Neural cell (in vitro differentiated cells): Measurements from ENCODE around the gene CYP1A1. TPM values are rescaled to one million over a fixed set of nuclear protein-coding genes. Genes with fewer than 3 reads are reported as not detected.
A peak's percentile ranks its signal among the peaks of the same experiment; 100 is the strongest.

Experiments
- H2AFZ ChIP-seq: fragments of 200-600, 300-800 bp; sonication (generic), shearing (Covaris generic); 2 replicates; pipeline ENCODE4 v1.6.0; 2014; ENCODE audit warnings: low read depth, mild to moderate bottlenecking, antibody characterized with exemption, low read length, moderate library complexity
- H3F3A ChIP-seq: fragments of 200-600 bp; shearing (Covaris generic); 2 replicates; pipeline ENCODE4 v1.6.1; 2016; ENCODE audit warnings: mild to moderate bottlenecking, moderate library complexity, mixed read lengths, antibody characterized with exemption, low read length; ENCODE audit not compliant: insufficient read depth, poor library complexity, severe bottlenecking
- H3K27ac ChIP-seq: fragments of 200-600, 300-800 bp; sonication (generic), shearing (Covaris generic); 2 replicates; pipeline ENCODE4 v1.5.1; 2014; ENCODE audit warnings: mild to moderate bottlenecking, low read length, moderate library complexity
- H3K27me3 ChIP-seq: fragments of 300-800, 200-600 bp; sonication (generic), shearing (Covaris generic); 2 replicates; pipeline ENCODE4 v1.6.0; 2014; ENCODE audit warnings: mild to moderate bottlenecking, low read depth, low read length, moderate library complexity; ENCODE audit not compliant: insufficient read depth
- H3K36me3 ChIP-seq: fragments of 300-800, 200-600 bp; sonication (generic), shearing (Covaris generic); 2 replicates; pipeline ENCODE4 v1.5.1; 2014; ENCODE audit warnings: mild to moderate bottlenecking, antibody characterized with exemption, low read length, moderate library complexity; ENCODE audit not compliant: insufficient read depth
- H3K4me2 ChIP-seq: fragments of 300-800, 200-600 bp; sonication (generic), shearing (Covaris generic); 2 replicates; pipeline ENCODE4 v1.6.0; 2014; ENCODE audit warnings: mild to moderate bottlenecking, low read length
- H3K4me3 ChIP-seq: fragments of 300-800, 200-600 bp; sonication (generic), shearing (Covaris generic); 2 replicates; pipeline ENCODE4 v1.5.1; 2014; ENCODE audit warnings: mild to moderate bottlenecking, low read length, moderate library complexity
- H3K79me2 ChIP-seq: fragments of 200-600 bp; shearing (Covaris generic); replicated peaks from 2 replicates; pipeline ENCODE4 v1.6.0; 2014; ENCODE audit warnings: mild to moderate bottlenecking, low read length, moderate library complexity; ENCODE audit not compliant: insufficient read depth
- H3K9ac ChIP-seq: fragments of 300-800, 200-600 bp; sonication (generic), shearing (Covaris generic); 2 replicates; pipeline ENCODE4 v1.6.1; 2016; ENCODE audit warnings: mild to moderate bottlenecking, low read length, mixed read lengths
- H3K9me2 ChIP-seq: fragments of 200-600 bp; shearing (Covaris generic); 2 replicates; pipeline ENCODE4 v1.6.1; 2016; ENCODE audit warnings: mild to moderate bottlenecking, low read length, mixed read lengths; ENCODE audit not compliant: insufficient read depth
- H3K9me3 ChIP-seq: fragments of 200-600, 300-800 bp; sonication (generic), shearing (Covaris generic); 2 replicates; pipeline ENCODE4 v1.6.1; 2016; ENCODE audit warnings: mild to moderate bottlenecking, mixed run types, low read length, moderate library complexity, mixed read lengths
- H4K20me1 ChIP-seq: fragments of 200-600 bp; shearing (Covaris generic); 2 replicates; pipeline ENCODE4 v1.6.1; 2016; ENCODE audit warnings: mild to moderate bottlenecking, mixed run types; ENCODE audit not compliant: insufficient read depth
- CTCF ChIP-seq: fragments of 450-650 bp; IDR thresholded peaks from 2 replicates; pipeline ENCODE4 v1.5.1; 2014; ENCODE audit warnings: antibody characterized with exemption, mild to moderate bottlenecking, moderate library complexity; ENCODE audit not compliant: poor library complexity, severe bottlenecking
- EP300 ChIP-seq: fragments of 450-650 bp; conservative IDR thresholded peaks from 2 replicates; pipeline ENCODE4 v1.6.1; 2014; ENCODE audit warnings: antibody characterized with exemption, mild to moderate bottlenecking, moderate library complexity; ENCODE audit not compliant: poor library complexity, severe bottlenecking
- EZH2 ChIP-seq: fragments of 200-600, 300-800 bp; shearing (Covaris generic), sonication (generic); IDR thresholded peaks from 2 replicates; pipeline ENCODE4 v1.6.1; 2014; ENCODE audit warnings: antibody characterized with exemption, low read length, borderline replicate concordance, mild to moderate bottlenecking; ENCODE audit not compliant: insufficient read depth, poor library complexity, severe bottlenecking
- MXI1 ChIP-seq: fragments of 450-650 bp; conservative IDR thresholded peaks from 2 replicates; pipeline ENCODE4 v1.6.1; 2014; ENCODE audit warnings: antibody characterized with exemption, mild to moderate bottlenecking; ENCODE audit not compliant: poor library complexity, severe bottlenecking
- POLR2AphosphoS5 ChIP-seq: IDR thresholded peaks from 2 replicates; pipeline ENCODE4 v1.6.1; 2012
- RAD21 ChIP-seq: fragments of 450-650 bp; conservative IDR thresholded peaks from 2 replicates; pipeline ENCODE4 v1.6.1; 2014; ENCODE audit warnings: antibody characterized with exemption, mild to moderate bottlenecking, moderate library complexity
- SMC3 ChIP-seq: fragments of 450-650 bp; conservative IDR thresholded peaks from 2 replicates; pipeline ENCODE4 v1.6.1; 2014; ENCODE audit warnings: antibody characterized with exemption, mild to moderate bottlenecking, moderate library complexity; ENCODE audit not compliant: poor library complexity
- TAF1 ChIP-seq: IDR thresholded peaks from 2 replicates; pipeline ENCODE4 v1.6.1; 2012; ENCODE audit warnings: low read depth
- polyA plus RNA-seq: library from polyadenylated mRNA; depleted of rRNA; stranded (reverse); fragments of >200 nt; gene quantifications from 2 replicates; pipeline ENCODE4 v1.2.3, GENCODE V29; 2014
- TF ChIP-seq, protein P1 (sequence below): IDR thresholded peaks from 2 replicates; pipeline ENCODE4 v1.6.1; 2012; ENCODE audit warnings: borderline replicate concordance

Gene CYP1A1
- polyA plus RNA-seq, 1 donor from 2014 or later: 0.09 TPM

GRCh38 chr15:74725845-74726773, 781 bp upstream of the CYP1A1 start:
- H2AFZ ChIP-seq: peak overlapping the region; percentile 40
- peak overlapping the region; percentile 59 for H3K9ac ChIP-seq
- peak overlapping the region; percentile 78 for H3K4me3 ChIP-seq
- H3K27ac ChIP-seq: no peak overlapping the region
- H3K9me3 ChIP-seq: no peaks in the 10 kb centered on the region
- H3K9me2 ChIP-seq: no peaks in the 10 kb centered on the region
- H3K4me2 ChIP-seq: peak overlapping the region; percentile 48
- H4K20me1 ChIP-seq: no peaks in the 10 kb centered on the region
- H3K79me2 ChIP-seq: no peaks in the 10 kb centered on the region
- no peaks in the 10 kb centered on the region for H3K36me3 ChIP-seq
- H3F3A ChIP-seq: no peaks in the 10 kb centered on the region
- TF ChIP-seq POLR2AphosphoS5 (no peak), CTCF (peak; percentile 17)
- peaks cover 15% of the 10 kb centered on the region for H3K27me3 ChIP-seq

DNA sequence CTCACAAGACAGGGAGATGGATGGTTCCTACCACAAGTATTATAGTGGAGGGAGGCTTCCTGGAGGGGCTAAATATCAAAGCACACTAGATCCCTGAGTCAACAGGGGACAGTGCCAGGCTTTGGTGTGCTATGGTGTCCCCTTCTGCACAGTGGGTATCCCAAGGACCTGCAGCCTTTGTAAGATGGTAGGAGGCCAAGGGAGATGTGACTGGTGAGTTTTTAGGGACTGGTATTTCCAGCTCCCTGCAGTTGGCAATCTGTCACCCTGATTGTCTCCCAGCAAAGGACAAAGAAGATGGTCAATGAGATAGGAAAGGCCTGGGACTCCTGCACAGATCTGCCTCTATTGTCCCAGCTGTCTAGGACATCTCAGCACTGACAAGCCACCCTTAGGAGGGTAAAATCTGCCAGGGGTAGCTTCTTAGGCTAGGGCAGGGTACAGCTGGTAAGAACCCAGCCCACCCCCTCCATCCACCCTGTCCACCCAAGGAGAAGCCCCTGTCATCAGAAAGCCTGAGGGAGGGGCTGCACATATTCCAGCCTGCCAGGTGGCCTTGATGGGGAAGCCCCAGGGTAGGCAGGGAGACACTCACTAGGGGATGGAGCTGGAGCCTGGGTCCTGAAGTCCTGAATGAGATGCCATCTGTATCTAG, 631 bp downstream of the CYP1A1 start:
- H3K27ac ChIP-seq: no peak overlapping the region
- TF ChIP-seq MXI1 (no peak), SMC3 (no peak), RAD21 (no peak), EP300 (no peak), EZH2 (no peak), CTCF (no peak), TAF1 (no peak), POLR2AphosphoS5 (no peak)
- TF ChIP-seq, protein P1, sequence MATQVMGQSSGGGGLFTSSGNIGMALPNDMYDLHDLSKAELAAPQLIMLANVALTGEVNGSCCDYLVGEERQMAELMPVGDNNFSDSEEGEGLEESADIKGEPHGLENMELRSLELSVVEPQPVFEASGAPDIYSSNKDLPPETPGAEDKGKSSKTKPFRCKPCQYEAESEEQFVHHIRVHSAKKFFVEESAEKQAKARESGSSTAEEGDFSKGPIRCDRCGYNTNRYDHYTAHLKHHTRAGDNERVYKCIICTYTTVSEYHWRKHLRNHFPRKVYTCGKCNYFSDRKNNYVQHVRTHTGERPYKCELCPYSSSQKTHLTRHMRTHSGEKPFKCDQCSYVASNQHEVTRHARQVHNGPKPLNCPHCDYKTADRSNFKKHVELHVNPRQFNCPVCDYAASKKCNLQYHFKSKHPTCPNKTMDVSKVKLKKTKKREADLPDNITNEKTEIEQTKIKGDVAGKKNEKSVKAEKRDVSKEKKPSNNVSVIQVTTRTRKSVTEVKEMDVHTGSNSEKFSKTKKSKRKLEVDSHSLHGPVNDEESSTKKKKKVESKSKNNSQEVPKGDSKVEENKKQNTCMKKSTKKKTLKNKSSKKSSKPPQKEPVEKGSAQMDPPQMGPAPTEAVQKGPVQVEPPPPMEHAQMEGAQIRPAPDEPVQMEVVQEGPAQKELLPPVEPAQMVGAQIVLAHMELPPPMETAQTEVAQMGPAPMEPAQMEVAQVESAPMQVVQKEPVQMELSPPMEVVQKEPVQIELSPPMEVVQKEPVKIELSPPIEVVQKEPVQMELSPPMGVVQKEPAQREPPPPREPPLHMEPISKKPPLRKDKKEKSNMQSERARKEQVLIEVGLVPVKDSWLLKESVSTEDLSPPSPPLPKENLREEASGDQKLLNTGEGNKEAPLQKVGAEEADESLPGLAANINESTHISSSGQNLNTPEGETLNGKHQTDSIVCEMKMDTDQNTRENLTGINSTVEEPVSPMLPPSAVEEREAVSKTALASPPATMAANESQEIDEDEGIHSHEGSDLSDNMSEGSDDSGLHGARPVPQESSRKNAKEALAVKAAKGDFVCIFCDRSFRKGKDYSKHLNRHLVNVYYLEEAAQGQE: no peak
- H3K4me2 ChIP-seq: no peak overlapping the region
- H3F3A ChIP-seq: no peaks in the 10 kb centered on the region
- H4K20me1 ChIP-seq: no peaks in the 10 kb centered on the region
- no peaks in the 10 kb centered on the region for H3K36me3 ChIP-seq
- peaks cover 15% of the 10 kb centered on the region for H3K27me3 ChIP-seq
- no peak overlapping the region for H3K9ac ChIP-seq
- H2AFZ ChIP-seq: no peak overlapping the region
- no peaks in the 10 kb centered on the region for H3K79me2 ChIP-seq
- H3K4me3 ChIP-seq: no peak overlapping the region
- H3K9me3 ChIP-seq: no peaks in the 10 kb centered on the region
- no peaks in the 10 kb centered on the region for H3K9me2 ChIP-seq
